Testis (tissue), 2 donors: Measurements from ENCODE around the gene CSKMT.

Source experiments
- CTCF ChIP-seq, 3 experiments: fragments of 450-650 bp in 2 of 3; fragments of 200-600 bp in 1 of 3; sonication (generic) in 1 of 3; IDR thresholded peaks; one replicate each; pipeline ENCODE4 v1.5.1; 2016 to 2019; ENCODE audit warnings: antibody characterized with exemption in 3 of 3, mild to moderate bottlenecking in 2 of 3, moderate library complexity in 1 of 3
- POLR2A ChIP-seq: fragments of 450-650 bp; IDR thresholded peaks from one replicate; pipeline ENCODE4 v1.6.1; 2017; ENCODE audit warnings: antibody characterized with exemption, mild to moderate bottlenecking, moderate library complexity

DNA sequence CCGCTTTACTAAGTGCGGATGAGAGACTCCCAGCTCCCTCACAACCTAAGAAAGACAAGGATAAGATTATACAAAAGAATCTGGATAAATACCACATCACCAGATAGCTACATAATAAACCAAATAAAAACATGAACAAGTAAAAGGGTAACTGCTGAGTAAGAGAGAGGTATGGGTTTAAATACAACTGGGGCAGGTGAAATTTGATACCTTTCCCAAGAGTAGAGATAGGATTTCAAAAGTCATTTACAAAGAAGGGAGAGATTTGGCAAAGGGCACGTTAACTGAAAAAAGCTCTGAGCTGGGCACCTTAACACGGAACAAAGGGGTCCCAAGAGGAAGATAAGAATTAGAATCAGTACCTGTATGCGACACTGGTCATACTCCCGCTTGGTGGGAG lies 12.0 kb downstream of the CSKMT start:
- TF ChIP-seq CTCF (IDR thresholded peaks at IDR 0.05) (no peak), POLR2A (no peak)
